Left kidney (tissue), 2 donors: ENCODE data around the gene MAT1A. TPM values are rescaled to one million over a fixed set of nuclear protein-coding genes. Genes with fewer than 3 reads are reported as not detected.
"Not testable (repeated sequence)": the region's sequence is repeated elsewhere in the genome, so short reads cannot be mapped to it uniquely, and the experiment has no call there.

ENCODE experiments used
- DNase-seq: peaks from one replicate; pipeline ENCODE4 v3.0.0-alpha.2; 2013
- polyA plus RNA-seq: library from polyadenylated mRNA; unstranded; fragments of 120-200 nt; gene quantifications from one replicate; pipeline ENCODE4 v1.2.1, GENCODE V29; 2013; ENCODE audit not compliant: insufficient read length

The MAT1A gene
- polyA plus RNA-seq, 1 donor, result 1.2 TPM

DNA sequence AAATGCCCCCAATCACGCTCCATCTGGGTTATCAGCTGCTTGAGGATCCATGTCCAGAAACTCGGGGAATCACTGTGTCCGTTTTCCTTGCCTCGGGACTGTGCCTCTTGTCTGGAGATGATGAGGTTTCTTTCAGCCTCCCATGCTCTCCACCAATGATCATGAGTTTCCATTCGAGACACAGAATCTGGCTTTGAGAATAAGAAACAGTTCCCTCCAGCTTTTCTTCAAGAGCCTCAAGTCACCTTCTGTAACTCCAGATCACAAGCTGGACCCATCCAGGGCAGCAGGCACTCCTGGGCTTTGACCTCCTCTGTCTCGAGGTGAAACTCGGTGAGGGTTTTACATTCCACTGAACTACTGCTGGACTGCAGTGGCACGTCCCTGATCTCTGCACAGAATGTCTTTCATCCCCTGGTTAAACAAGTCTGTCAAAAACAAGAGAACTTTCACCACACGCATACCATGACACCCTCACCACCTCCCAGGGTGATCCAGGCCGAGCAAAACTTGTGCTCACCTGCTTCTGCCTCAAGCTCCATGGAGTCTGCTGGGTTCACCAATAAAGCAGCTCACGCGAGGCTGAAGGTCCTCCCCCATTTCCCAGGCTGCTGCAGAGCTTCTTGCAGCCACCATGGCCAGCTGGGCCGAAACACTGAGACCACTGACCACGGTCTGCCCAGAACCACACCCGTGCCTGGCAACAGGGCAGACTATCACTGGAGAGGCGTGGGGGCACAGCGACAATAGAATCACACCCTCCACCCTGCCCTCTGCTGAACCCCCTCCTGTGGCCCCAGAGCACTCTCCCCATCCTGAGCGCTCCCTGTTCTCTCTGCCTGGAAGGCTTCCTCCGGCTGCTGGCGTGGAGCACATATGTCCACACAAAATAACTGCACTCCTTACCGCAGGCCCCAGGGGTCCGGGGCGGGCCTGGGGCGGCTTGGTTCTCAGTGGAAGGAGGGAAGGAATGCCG is 25.1 kb downstream of the MAT1A start:
- DNase-seq, result no peak

DNA sequence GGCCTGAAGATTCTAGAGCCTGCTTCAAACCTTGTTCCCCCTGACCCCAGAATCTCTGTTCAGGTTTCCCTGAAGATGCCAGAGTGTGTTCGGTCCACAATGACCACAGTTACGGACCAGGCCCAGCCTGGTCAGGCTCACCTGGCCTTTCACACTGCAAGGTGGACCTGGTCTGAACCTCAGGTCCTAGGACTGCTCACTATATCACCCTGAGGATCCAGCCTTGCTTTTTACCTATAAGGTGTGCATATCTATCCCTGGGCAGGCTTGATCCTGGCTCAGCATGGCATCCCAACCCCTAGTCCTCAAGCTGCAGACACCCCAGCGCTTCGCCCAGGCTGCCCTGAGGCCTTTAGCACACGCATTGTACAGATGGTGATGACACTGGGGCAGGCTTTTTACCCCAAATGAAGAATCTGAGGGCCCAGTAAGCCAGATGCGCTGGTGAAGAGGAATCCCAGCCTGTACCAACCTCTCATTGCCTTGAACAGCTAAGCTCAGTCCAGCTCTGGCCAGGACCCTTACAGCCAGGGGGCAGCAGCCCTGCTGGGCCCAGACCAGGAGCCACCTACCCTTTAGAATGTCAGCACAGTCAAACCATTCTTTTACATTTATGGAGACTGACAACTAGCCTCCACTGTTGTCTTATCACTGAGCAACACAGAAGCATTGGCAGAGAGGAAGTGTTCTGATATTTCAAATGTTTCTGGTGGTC is 28.0 kb downstream of the MAT1A start:
- DNase-seq, result no peak

DNA sequence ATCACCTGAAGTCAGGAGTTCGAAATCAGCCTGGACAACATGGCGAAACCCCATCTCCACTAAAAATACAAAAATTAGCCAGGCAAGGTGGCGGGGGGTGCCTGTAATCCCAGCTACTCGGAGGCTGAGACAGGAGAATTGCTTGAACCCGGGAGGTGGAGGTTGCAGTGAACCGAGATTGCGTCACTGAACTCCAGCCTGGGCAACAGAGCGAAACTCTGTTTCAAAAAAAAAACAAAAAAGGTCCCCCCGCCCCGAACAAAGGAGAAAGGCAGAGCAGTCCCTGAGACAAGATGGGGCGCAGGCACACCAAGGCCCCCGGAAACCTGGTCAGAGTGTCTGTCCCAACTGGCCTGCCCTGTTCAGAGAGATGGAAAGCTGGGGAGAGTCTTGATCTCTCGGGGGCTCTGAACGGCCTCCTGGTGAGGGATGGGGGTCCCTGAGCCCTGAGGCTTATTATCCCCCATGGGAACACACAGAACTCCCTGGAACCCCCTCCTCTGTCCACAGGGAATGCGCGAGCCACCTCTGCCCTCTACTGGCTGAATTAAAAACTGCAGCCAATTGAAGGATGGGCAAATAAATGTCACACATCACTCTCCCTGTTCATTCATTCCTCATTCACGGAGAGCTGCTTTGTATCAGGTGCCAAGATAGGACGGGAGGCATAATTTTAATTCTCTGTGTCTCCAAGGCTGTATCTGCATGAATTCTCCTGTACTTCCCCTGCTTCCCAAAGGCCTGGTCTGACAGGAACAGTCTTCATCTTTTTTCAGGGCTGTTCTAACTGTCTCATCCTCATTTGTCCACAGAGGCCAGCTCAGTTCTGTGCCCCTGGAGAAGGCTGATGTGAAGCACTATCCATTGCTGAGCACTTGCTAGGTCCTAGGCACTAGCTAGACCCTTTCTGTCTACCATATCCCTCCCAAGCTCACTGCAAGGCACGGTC is 28.9 kb downstream of the MAT1A start:
- no peak for DNase-seq

DNA sequence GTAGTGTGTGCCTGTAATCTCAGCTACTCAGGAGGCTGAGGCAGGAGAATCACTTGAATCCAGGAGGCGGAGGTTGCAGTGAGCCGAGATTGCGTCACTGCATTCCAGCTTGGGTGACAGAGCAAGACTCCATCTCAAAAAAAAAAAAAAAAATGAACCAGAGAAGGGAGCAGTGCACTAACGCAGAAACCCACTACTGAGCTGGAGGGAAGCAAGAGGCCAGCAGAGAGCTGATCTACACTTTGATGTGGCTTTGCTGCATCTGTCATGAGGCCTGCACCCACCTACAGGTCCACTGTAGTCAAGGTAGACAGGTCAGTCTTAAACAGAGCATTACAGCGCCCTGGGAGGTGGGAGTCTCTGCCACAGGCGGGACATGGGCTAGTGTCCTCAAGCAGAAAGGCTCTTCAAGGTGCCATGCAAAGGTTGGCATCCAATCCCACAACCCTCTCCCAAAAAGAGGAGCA is 30.0 kb downstream of the MAT1A start:
- no peak for DNase-seq

DNA sequence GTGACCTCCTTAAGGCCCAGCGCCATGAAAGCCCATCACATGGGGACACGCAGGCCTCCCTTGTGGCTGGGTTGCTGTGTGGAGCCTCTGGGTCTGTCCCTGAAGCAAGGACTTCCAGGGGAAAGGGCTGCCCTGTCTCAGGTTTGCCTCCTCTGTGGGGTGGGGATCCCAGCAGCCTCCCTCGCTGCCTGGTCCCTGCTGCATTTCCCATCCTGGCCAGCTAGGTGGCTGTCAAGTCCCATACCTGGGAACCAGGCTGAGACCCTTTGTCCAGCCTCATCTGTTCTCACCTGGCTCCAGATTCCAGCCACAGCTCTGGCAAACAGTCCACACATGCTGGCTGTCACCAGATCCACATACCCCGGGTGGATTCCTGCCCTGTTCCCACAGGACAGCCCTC is 32.7 kb downstream of the MAT1A start:
- not testable (repeated sequence) for DNase-seq

DNA sequence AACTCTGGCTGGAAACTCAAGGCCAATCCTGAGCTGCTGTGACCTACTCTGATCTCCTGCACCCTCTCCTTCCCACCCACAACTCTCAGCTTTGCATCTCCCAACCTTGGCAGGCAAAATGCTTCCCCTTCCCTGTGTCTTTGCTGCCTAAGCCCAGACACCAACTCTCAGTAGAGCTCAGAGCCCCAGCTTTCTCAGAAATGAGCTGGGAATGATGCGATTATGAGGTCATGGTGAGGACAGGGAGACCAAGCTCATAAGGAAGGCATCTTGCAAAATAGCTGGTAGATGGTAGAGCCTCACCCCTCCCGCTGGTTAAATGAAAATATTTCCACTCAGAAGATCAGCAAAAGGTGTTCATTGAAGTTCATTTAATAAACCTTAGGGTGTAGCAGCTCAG is 34.7 kb downstream of the MAT1A start:
- not testable (repeated sequence) for DNase-seq

DNA sequence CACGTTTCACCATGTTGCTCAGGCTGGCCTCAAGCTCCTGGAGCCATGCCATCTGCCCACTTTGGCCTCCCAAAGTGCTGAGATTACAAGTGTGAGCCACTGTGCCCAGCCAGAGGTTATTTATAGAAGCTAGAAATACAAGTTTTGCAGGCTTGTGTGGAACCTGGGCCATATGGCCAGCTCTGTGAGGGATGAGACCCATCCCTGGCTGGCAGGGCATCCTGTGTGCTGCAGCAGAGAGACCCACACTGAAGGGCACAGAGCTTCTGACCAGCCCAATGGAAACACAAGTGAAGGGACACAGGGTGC is 35.5 kb downstream of the MAT1A start:
- DNase-seq, result not testable (repeated sequence)

DNA sequence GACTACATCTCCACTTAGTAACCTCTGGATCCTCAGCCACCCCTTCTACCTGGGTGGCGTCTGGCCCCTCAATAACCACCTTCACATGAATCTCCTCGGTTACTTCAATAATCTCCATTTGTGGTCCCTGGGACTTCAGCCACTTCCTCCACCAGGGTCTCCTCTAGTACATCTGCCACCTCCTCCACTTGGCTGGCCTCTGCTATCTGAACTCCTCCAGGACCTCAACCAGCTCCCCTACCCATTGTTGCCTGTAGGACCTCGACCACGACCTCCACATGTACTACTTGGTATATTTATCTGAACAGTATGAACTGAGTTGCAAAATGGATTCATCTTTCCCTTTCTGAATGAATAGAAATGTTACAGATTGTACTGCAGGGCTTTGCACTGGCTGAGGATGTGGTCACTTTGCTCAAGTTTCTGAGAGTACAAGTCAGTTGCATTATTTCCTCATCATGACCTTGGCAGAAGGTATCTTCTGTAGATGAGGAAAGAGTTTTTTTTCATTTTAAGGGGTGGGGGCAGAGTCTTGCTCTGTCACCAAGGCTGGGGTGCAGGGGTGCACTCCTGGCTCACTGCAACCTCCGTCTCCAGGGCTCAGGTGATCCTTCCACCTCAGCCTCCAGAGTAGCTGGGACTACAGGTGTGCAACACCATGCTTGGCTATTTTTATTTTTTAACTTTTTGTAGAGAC is 36.0 kb downstream of the MAT1A start:
- no peak for DNase-seq

DNA sequence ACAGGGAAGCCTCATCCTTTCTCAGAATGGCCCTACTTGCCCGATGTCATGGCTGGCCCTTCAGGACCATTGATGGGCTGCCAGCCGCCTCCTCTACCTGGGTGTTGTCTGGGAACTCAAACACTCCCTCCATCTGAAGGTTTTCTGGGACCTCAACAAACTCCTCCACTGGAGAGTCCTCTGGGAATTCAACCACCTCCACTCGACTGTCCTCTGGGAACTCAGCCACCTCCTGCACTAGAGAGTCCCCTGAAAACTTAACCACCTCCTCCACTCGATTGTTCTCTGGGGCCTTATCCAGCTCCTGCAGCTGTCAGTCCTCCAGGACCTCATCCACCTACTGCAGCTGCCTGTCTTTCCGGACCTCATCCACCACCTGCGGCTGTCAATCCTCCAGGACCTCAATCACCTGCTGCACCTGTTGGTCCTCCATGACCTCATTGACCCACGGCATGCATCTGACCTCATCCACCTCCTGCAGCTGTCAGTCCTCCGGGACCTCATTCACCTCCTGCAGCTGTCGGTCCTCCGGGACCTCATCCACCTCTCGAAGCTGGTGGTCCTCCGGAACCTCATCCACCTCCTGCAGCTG is 37.1 kb downstream of the MAT1A start:
- DNase-seq, result no peak

DNA sequence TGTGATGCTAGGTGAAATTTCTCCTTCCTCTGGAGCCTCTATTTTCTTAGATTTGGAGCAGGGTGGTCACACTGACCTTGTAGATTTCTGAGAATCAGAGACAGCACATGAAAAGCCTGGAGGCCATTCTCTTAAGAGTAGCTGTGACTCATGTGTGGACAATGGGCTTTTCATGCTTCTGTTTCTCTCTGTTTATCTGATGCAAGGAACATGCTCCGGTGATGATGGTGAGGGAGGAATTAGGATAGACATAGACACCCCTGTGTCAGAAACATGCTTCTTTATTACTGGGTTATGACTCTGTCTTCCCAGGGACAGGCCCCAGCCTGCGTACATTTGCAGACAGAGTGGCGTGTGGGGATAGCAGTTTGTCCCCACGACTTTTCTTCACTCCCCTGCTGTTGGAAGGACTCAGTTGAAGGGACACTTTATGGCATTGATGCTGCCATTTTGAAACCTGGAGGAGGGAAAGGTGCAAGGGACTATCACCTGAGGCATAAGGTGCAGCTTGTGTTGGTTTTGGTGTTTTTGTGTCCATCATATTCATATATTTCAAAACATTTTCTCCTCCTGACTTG is 37.7 kb downstream of the MAT1A start:
- not testable (repeated sequence) for DNase-seq

DNA sequence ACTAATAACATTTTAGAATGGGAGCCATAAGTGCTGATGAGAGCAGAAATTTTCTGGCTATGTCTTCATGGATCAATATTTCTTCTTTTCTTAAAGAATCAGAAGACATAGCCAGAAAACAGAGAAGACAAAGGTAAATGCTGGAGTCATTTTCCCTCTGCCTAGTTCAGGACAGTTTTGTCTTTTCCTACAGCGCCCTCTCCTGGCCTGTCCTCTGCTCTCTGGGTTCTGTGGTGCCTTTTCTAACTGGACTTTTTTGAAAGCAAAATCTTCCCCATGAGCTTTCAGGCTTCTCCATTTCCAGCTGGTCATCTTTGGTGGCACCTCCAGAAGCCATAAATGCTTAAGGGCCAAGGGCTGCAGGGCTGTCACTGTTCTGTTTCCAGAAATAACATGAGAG is 39.1 kb downstream of the MAT1A start:
- not testable (repeated sequence) for DNase-seq

DNA sequence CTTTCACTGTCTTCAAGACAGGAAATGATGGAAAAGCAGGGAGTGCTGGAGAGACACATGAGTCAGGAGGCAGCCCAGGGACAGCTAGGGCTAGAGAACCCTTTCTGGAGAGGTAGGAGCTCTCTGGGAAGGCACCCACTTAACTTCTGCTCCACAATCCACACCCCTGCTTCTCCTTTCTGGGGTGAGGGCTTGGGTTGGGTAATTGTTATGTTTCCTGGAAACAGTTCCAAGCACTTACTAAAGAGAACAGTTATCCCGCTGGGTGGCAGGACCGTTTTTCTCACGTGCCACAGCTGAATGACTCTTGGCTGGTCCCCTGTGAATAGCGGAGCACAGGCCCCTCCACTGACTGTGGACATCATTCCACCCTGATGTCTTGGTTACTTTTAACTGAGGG is 39.6 kb downstream of the MAT1A start:
- DNase-seq, result not testable (repeated sequence)

DNA sequence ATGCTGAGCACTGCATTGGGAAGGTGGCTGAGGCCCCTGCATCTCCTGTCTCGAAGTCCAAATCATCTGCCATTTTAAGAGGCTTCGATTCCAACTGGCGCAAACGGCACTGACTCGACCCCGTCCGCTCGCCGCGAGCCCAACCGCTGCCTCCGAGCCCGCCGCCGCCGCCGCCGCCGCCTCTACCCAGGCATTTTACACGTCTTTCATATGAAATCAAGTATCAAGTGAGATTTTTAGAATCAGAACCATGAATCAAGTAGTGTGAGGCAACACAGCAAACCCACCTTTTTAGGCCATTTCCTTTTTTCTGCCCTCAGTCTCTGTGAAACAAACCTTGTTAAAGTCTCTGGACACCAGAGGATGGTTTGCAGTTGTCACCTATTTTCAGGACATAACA is 41.8 kb downstream of the MAT1A start:
- DNase-seq, result not testable (repeated sequence)

DNA sequence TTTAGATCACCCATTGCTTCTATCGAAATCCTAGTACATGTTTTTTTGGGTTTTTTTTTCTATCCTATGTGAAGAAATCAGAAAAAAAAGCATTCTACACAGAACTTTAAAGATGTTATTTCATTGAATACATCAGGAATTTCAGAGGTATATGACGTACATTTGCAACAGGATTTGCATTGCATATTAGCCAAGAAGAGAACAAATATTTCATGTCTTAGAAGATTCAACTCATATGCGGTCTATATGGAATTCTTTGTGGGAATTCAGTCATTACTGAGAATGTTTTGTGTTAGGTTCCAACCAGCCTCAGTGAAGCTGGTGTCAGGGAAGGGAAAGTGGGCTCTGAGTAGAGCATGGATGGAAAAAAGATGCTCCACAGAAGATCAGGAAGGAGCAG is 45.1 kb downstream of the MAT1A start:
- not testable (repeated sequence) for DNase-seq

DNA sequence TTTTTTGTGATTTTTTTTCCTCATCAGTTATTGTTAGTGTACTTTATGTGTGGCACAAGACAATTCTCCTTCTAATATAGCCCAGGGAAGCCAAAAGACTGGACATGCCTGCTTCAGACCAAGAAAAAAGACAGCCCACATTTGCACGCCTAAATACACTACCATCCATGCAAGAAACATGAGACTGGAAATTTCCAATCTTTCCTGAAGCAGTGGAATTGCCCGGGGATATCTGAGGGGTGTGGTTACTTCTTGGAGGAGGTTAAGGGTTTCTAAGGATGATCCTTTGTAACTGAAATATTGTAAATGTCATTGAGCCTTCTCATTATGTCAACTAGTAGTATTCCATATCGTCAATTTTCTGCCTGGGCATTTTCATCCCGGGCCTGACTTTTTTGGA is 47.1 kb downstream of the MAT1A start:
- DNase-seq, result not testable (repeated sequence)

DNA sequence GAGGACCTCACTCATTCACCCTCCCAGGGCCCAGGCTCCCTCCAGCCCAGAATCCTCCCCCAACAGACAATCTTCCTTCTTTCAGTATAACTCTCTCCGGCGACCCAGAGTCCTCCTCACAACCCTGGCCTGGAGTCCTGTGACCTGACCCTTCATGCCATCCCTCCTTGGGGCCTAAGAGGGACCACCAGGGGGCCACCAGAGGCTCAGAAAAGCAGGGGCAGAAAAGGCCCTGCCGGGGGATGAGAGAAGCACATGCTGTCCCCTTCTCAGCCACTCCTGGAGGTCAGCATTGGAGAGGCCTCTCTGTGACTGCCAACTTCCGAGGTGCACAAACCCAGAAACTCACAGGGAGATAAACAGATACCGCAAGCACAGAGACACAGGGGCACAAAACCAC is 53.0 kb downstream of the MAT1A start:
- DNase-seq, result not testable (repeated sequence)

DNA sequence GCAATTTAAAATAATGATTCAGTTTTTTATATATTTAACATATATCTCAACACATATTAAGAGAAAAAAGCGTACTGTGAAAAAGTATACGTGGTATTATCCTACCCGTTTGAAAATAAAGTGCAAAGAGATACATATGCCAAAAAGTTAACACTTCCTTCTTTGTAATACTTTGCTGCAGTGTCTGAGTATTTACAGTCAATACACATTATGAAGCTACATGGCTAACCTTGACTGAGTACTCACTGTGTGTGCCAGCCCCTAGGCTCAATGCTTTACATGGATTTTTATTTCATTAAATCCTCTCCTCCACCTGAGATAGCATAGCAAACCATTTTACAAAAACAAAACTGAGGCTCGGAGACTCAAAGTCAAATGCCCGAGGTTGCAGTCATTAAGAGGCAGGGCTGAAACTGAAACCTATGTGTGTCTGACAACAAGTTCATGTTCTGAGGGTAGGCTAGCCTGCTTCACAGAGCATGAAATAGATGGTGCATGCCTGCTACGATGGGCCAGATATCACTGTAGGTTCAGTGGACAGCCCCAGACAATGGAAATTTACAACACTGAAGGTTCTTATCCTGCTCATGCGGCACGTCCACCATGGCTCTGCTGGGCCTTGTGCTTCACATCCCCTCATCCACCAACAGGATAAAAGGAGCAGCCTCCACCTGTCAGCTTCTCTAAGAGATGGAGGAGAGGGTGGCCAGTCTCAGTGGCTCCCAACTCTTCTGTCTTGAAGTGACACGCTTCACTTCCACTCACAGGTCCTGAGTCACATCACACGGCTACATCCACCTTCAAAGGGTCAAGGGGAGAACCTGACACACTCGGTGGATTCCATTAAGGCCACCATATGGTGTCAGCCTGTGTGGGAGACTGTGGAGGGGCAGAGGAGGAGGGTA is 54.9 kb downstream of the MAT1A start:
- not testable (repeated sequence) for DNase-seq

DNA sequence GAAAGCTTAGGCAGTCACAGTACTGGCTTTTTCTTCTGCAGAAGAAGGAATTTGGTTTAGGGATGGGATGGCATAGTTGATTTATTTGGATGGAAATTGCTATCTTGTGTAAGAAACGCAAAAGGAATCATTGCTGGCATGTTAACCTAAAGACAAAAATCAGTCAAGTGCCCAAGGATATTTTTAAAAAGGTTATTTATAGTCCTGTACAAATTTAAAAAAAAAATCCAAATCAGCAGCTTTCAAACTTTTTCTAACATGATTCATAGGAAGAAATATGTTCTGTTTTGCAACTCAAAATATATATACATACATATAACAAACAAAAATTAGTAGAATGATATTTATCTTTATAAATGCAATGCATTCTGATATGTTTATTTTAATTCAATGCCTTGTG is 55.6 kb downstream of the MAT1A start:
- DNase-seq, result not testable (repeated sequence)

DNA sequence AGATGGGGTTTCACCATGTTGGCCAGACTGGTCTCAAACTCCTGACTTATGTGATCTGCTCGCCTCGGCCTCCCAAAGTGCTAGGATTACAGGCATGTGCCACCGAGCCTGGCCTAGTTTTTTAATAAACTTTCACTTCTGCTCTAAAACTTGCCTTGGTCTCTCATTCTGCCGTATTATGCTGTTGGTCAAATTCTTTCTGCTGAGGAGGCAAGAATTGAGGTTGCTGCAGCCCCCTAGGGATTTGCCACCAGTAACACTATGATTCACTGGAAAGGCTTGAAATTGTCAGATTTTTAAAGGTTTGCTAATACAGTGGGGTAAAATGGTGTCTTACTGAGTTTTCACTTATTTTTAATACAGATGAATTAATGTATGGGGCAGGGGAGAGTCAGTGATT is 62.7 kb downstream of the MAT1A start:
- DNase-seq, result not testable (repeated sequence)

DNA sequence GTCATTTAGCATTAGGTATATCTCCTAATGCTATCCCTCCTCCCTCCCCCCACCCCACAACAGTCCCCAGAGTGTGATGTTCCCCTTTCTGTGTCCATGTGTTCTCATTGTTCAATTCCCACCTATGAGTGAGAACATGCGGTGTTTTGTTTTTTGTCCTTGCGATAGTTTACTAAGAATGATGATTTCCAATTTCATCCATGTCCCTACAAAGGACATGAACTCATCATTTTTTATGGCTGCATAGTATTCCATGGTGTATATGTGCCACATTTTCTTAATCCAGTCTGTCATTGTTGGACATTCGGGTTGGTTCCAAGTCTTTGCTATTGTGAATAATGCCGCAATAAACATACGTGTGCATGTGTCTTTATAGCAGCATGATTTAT is 66.4 kb downstream of the MAT1A start:
- not testable (repeated sequence) for DNase-seq
